ENCODE measurements around the gene SYT13. TPM values are rescaled to one million over a fixed set of nuclear protein-coding genes. Genes with fewer than 3 reads are reported as not detected.

SYT13 gene
- total and polyA plus RNA-seq, 9 donors, result 0.13 to 1.0 (median 0.43) TPM; not detected in 4

- intact Hi-C loops (cut with DNase I), result no loop called here
- no peak overlapping the region for H3K27ac ChIP-seq
- H3K4me1 ChIP-seq (ENCODE audit: insufficient read depth), result no peaks in the 10 kb centered on the region
- no peak for DNase-seq
- H3K4me3 ChIP-seq, result no peak overlapping the region
- H3K9me3 ChIP-seq, result no peaks in the 10 kb centered on the region
- no peak for TF ChIP-seq EP300 (IDR thresholded peaks at IDR 0.05)
- TF ChIP-seq, protein P1, sequence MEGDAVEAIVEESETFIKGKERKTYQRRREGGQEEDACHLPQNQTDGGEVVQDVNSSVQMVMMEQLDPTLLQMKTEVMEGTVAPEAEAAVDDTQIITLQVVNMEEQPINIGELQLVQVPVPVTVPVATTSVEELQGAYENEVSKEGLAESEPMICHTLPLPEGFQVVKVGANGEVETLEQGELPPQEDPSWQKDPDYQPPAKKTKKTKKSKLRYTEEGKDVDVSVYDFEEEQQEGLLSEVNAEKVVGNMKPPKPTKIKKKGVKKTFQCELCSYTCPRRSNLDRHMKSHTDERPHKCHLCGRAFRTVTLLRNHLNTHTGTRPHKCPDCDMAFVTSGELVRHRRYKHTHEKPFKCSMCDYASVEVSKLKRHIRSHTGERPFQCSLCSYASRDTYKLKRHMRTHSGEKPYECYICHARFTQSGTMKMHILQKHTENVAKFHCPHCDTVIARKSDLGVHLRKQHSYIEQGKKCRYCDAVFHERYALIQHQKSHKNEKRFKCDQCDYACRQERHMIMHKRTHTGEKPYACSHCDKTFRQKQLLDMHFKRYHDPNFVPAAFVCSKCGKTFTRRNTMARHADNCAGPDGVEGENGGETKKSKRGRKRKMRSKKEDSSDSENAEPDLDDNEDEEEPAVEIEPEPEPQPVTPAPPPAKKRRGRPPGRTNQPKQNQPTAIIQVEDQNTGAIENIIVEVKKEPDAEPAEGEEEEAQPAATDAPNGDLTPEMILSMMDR (IDR thresholded peaks at IDR 0.05), result no peak
- TF ChIP-seq POLR2A (IDR thresholded peaks at IDR 0.05), result no peak
- no peaks in the 10 kb centered on the region for H3K36me3 ChIP-seq
- WGBS, 3 donors, result 89 to 98% (median 93%) methylated on average over 8 of the region's 8 CpGs
- no peaks in the 10 kb centered on the region for H3K27me3 ChIP-seq
Observed at GRCh38 chr11:45246241-45246640, 39.9 kb downstream of the SYT13 start.

DNA sequence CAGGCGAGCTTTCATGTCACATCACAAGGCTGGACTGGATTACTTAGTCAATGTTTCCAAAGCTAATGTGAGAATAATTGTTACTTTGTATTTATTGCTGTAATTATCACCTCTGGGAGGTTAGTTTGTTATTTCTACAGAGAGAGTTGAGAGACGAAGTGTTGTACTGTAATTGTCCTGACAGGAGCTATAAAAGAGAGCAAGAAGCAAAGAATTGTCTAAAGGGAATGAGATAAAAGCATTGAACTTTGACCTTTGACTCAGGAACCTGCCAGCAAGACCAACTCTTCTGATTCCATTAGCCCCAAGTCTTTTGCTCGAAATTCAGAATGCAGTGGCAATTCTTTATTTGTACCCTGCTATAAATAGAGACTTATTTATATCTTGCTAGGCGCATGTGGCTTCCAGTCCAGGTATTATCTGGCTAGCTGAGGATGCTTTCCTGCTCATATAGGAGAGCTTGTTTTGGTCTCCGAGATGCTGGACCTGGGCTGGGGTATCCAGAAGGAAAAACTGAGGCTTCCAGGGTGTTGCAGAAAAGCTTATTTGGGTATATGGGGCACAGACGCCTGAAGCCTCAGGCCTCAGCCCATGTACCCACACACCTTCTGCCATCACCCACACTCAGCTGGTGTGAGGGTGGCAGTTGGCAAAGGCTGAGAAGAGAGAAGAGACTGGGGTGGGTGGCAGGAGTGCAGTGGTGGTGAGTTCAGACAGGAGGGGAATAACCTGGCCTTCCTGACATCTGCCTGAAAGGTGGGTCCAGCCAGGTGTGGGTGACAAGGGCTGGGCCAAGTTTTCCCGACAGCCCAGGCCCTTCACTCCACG is 40.7 kb downstream of the SYT13 start:
- intact Hi-C loops (cut with DNase I), result no loop called here
- 83 to 90% (median 88%) methylated on average over 8 of the region's 8 CpGs for WGBS, 3 donors
- DNase-seq, result no peak
- Histone ChIP-seq H3K36me3 (no peaks in the 10 kb centered on the region), H3K27ac (no peak overlapping the region), H3K9me3 (no peaks in the 10 kb centered on the region), H3K27me3 (no peaks in the 10 kb centered on the region), H3K4me1 (ENCODE audit: insufficient read depth) (no peaks in the 10 kb centered on the region), H3K4me3 (no peak overlapping the region)
- TF ChIP-seq POLR2A (IDR thresholded peaks at IDR 0.05), result no peak
- TF ChIP-seq, protein P1 (IDR thresholded peaks at IDR 0.05), result no peak
- TF ChIP-seq EP300 (IDR thresholded peaks at IDR 0.05), result no peak

GRCh38 chr11:45243967-45244366 is 42.2 kb downstream of the SYT13 start:
- intact Hi-C loops (cut with DNase I), result no loop called here
- no peak overlapping the region for H3K27ac ChIP-seq
- 62 to 72% (median 68%) methylated on average over 12 of the region's 12 CpGs for WGBS, 3 donors
- H3K9me3 ChIP-seq, result no peaks in the 10 kb centered on the region
- no peaks in the 10 kb centered on the region for H3K4me1 ChIP-seq (ENCODE audit: insufficient read depth)
- H3K4me3 ChIP-seq, result no peak overlapping the region
- no peak for DNase-seq
- no peaks in the 10 kb centered on the region for H3K36me3 ChIP-seq
- H3K27me3 ChIP-seq, result no peaks in the 10 kb centered on the region
- TF ChIP-seq EP300 (IDR thresholded peaks at IDR 0.05) (no peak), POLR2A (IDR thresholded peaks at IDR 0.05) (no peak)
- TF ChIP-seq, protein P1 (IDR thresholded peaks at IDR 0.05), result no peak

- TF ChIP-seq, protein P1 (IDR thresholded peaks at IDR 0.05), result no peak
- TF ChIP-seq EP300 (IDR thresholded peaks at IDR 0.05) (no peak), POLR2A (IDR thresholded peaks at IDR 0.05) (no peak)
- Histone ChIP-seq H3K27ac (no peak overlapping the region), H3K9me3 (no peaks in the 10 kb centered on the region), H3K27me3 (no peaks in the 10 kb centered on the region), H3K4me3 (no peak overlapping the region), H3K36me3 (no peaks in the 10 kb centered on the region), H3K4me1 (ENCODE audit: insufficient read depth) (no peaks in the 10 kb centered on the region)
- 98 to 100% (median 100%) methylated on average over 1 of the region's 1 CpG for WGBS, 3 donors
- intact Hi-C loops (cut with DNase I), result loop anchor here in 1 of 4 donors (10.0 kb wide), 1 partner anchor 95 kb away; the partner anchor contains the start of gene PRDM11
- DNase-seq, result no peak
Observed at GRCh38 chr11:45239733-45240132, 46.4 kb downstream of the SYT13 start.
